Activated naive CD4-positive, alpha-beta T cell treated with anti-CD3 and anti-CD28 coated beads, Interleukin-2, amount 50 U/mL, for 16 hours (primary cell): ENCODE results near the gene TEAD2.
A peak's percentile ranks its signal among the peaks of the same experiment; 100 is the strongest.
"Not testable (repeated sequence)": the region's sequence is repeated elsewhere in the genome, so short reads cannot be mapped to it uniquely, and the experiment has no call there.

Source experiments
- DNase-seq: peaks from one replicate; pipeline ENCODE4 v3.0.0-alpha.2; 2020

The TEAD2 gene

GRCh38 chr19:49328741-49329140 lies 33.5 kb downstream of the TEAD2 start:
- no peak for DNase-seq

GRCh38 chr19:49327878-49328544 lies 34.2 kb downstream of the TEAD2 start:
- DNase-seq = peak; percentile 53

GRCh38 chr19:49326165-49326704 lies 36.0 kb downstream of the TEAD2 start:
- DNase-seq = no peak

GRCh38 chr19:49325756-49326155 lies 36.5 kb downstream of the TEAD2 start:
- not testable (repeated sequence) for DNase-seq

- no peak for DNase-seq
Observed at GRCh38 chr19:49324801-49325576, 37.2 kb downstream of the TEAD2 start, which contains the start of gene SLC6A16. Gene SLC6A16 (minus strand): TSS chr19:49325191. CDS start chr19:49311347, 13,844 bp downstream.

- DNase-seq = no peak
Observed at GRCh38 chr19:49318296-49318695, 43.9 kb downstream of the TEAD2 start.

- DNase-seq = no peak
Observed at GRCh38 chr19:49316284-49316683, 45.9 kb downstream of the TEAD2 start.

GRCh38 chr19:49315111-49315510 lies 47.1 kb downstream of the TEAD2 start:
- no peak for DNase-seq

- DNase-seq = no peak
Observed at GRCh38 chr19:49309087-49309486, 53.1 kb downstream of the TEAD2 start.

- not testable (repeated sequence) for DNase-seq
Observed at GRCh38 chr19:49306734-49307133, 55.5 kb downstream of the TEAD2 start.

- no peak for DNase-seq
Observed at GRCh38 chr19:49301866-49302252, 60.4 kb downstream of the TEAD2 start.

GRCh38 chr19:49301165-49301865 lies 60.9 kb downstream of the TEAD2 start:
- DNase-seq = peak; percentile 79

- DNase-seq = not testable (repeated sequence)
Observed at GRCh38 chr19:49298653-49299052, 63.6 kb downstream of the TEAD2 start.

- DNase-seq = no peak
Observed at GRCh38 chr19:49297403-49297802, 64.8 kb downstream of the TEAD2 start.

- no peak for DNase-seq
Observed at GRCh38 chr19:49295208-49295880, 66.9 kb downstream of the TEAD2 start.

GRCh38 chr19:49294401-49294800 lies 67.8 kb downstream of the TEAD2 start:
- DNase-seq = no peak
